HG03571 (cell line): ENCODE data around the gene NKAIN2.

Source experiments
- ATAC-seq: cut with Tn5 transposase; IDR thresholded peaks from one replicate; pipeline ENCODE4 v1.9.1; 2021; ENCODE audit not compliant: unreplicated experiment

The NKAIN2 gene

GRCh38 chr6:123806561-123806960, 2.9 kb downstream of the NKAIN2 start:
- ATAC-seq, result no peak

DNA sequence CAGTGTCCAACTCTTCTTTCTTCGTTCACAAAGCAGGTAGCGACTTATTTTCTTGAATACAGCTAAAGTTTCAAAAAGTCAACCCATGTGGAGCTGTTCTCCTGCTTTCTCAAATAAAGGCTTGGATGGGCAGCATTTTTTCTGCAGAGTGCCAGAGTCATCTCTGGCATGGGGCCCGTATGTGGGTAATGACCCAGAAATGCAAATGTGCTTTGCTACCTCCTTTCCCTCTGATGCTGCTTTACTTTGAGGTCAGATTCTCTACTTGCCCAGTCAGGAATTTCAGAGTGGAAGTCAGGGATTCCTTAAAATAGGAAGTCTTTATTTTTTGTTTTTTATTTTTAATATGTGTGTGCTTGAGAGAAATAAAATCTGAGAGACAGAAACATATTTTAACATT, 4.9 kb downstream of the NKAIN2 start:
- no peak for ATAC-seq

DNA sequence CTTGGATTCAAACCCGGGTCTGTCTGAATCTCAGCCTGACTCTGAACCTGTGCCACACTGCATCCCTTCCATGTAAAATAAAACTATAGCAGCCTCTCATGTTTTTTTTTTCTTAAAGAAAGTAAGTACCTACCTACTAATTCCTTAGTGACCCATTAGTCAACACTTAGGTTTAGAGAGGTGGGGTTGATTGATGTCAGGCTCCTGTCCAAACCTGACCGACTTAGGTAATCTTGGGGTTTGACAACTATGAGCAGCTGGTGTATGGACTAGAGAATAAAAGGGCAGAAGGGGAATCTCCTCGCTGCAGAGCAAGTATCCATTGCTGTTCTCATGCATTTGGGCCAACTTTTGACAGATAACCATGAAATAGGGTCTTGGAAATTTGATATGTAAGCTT, 6.5 kb downstream of the NKAIN2 start:
- no peak for ATAC-seq

DNA sequence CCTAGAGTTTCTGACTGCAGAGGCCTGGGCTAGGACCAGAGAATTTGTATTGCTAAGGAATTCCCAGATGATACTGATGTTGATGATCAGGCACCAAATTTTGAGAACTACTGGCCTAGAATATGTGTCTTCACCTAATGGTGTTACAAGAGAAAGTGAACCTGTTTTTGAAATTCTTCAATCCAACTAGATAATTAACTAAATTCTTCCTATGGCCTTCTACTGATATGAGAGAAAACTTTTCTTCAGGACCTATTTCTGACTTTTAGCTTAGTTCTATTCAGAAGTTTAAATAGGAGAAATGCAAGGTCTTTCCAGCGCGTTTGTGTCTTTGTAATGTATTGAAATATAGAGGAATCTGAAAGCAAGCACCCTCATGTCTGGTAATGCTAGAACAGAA, 7.3 kb downstream of the NKAIN2 start:
- no peak for ATAC-seq

- no peak for ATAC-seq
These were observed 7.7 kb downstream of the NKAIN2 start for GRCh38 chr6:123811378-123811777.

DNA sequence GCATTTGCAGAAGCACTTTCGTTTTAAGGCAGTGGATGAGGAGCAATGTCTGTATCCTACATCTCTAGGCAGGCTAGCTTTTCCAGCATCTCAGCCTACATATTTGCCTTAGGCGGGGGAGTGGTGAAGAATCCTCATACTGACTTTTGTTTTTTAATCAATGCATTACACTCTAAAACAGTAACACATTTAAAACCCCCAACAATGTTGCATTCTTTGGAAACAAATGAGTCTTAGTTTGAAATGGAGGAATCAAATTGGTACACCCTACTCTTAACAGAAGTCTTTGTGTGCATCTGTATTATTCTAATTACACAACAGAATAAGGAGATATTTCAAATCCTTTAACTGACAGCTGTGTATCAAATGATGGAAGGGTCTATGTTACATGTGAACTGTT, 9.0 kb downstream of the NKAIN2 start:
- no peak for ATAC-seq

- ATAC-seq, result no peak
These were observed 17.4 kb downstream of the NKAIN2 start for GRCh38 chr6:123821112-123821511.

- no peak for ATAC-seq
These were observed 25.8 kb downstream of the NKAIN2 start for GRCh38 chr6:123829302-123829953.

- no peak for ATAC-seq
These were observed 26.5 kb downstream of the NKAIN2 start for GRCh38 chr6:123830120-123830519.

DNA sequence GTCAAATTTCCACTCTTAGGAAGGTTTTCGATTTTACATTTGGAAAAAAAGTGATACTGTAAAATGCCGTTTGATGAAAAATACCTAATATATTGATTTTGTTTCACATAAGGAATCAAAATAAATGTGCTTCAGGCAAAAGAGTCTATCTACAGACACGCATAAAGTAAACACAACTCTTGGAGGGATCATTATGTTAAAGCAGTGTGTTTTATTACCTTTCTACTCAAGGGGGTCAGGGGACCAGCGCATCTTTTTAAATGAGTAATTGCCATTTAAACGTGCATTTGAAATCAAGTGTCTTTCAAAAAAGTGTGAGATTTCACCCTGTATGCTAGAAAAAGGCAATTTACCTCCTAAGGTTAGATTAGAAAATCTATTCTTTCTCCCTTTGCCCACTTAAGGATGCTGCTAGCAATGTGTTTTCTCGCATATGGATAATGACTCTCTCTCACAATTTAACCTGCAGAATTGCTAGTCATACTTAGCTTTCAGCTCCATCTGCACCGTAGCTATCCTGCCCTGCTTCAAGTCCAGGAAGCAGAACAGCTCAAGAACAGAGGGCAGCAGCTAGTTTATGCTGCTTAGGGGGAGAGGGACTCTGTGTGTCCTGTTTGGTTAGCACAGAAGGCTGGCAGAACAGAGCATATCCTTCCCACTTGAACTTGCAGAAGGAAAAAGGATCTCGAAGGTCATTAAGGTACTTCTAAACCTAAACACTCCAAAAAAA, 35.0 kb downstream of the NKAIN2 start:
- ATAC-seq, result no peak

GRCh38 chr6:123841067-123841896, 37.6 kb downstream of the NKAIN2 start:
- ATAC-seq, result no peak

DNA sequence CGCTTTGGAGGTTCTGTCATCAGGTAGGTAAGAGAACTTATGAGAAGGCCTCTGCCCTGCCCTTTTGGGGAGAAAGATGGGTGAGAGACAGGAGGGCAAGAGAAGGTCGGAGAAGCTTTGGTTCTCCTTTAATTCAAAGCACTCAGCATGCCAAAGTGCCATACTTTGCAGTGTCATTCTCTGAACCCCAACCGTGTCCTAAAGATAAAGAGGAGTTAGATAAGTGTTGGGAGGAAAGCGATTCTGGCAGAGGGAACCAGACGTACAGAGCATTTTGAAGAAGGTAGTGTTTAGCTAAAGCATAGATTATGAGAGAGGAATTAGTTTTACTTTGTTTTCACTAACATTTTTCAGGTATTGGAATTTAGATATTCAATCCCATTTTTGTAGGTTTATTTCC, 40.3 kb downstream of the NKAIN2 start:
- no peak for ATAC-seq

GRCh38 chr6:123848347-123848746, 44.7 kb downstream of the NKAIN2 start:
- no peak for ATAC-seq

- ATAC-seq, result no peak
These were observed 45.7 kb downstream of the NKAIN2 start for GRCh38 chr6:123849406-123849805.

DNA sequence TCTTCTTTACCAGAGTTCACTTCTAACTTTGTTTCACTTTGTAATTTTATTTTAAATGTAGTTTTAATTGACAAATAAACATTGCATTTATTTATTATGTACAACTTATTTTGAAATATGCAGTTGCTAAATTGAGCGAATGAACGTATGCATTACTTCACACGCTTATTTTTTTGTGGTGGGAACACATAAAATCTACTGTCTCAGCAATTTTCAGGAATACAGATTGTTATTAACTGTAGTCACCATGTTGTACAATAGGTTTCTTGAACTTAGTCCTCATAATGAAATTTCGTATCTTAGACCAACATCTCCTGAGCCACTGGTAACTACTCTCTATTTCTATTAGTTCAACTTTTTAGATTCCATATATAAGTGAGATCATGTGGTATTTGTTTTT, 46.9 kb downstream of the NKAIN2 start:
- ATAC-seq, result no peak

GRCh38 chr6:123854201-123854600, 50.5 kb downstream of the NKAIN2 start:
- no peak for ATAC-seq

- ATAC-seq, result no peak
These were observed 51.8 kb downstream of the NKAIN2 start for GRCh38 chr6:123855506-123855905.

- ATAC-seq, result no peak
These were observed 55.6 kb downstream of the NKAIN2 start for GRCh38 chr6:123859291-123859690.

- ATAC-seq, result no peak
These were observed 65.7 kb downstream of the NKAIN2 start for GRCh38 chr6:123869334-123869733.

GRCh38 chr6:123873974-123874373, 70.3 kb downstream of the NKAIN2 start:
- no peak for ATAC-seq

DNA sequence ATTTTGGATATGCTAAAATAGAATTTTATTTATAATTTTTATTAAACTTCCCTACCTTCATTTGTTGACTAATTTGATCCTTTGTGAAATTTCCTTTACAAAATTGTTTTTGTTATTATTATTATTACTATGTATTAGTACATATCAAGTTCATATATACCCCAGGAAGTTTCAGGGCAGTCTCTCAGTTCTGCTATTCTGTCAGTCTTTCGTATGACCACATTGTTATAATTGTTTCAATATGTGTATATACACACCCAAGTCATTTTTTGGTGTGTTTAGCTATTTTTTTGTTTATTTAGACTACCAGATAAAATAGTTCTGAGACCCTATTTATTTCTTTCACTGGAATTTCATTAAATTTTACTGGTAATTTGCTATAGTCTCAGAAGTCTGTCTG, 72.1 kb downstream of the NKAIN2 start:
- ATAC-seq, result no peak

GRCh38 chr6:123879749-123880148, 76.1 kb downstream of the NKAIN2 start:
- no peak for ATAC-seq
